Measurements from ENCODE around the gene PPFIBP1. TPM values are rescaled to one million over a fixed set of nuclear protein-coding genes. Genes with fewer than 3 reads are reported as not detected.

Gene PPFIBP1
- polyA plus RNA-seq, 1 of the 3 experiments (the other 2 are of a cell fraction), result 55.0 TPM

- no peaks in the 10 kb centered on the region for H3K27me3 ChIP-seq (ENCODE audit: insufficient read depth)
- H3K9me2 ChIP-seq, result no peaks in the 10 kb centered on the region
- no peaks in the 10 kb centered on the region for H3K4me1 ChIP-seq (ENCODE audit: control insufficient read depth in 1 of 2, insufficient read depth in 2 of 2, low read depth in 1 of 2, low read length in 1 of 2)
- no peaks in the 10 kb centered on the region for H4K20me1 ChIP-seq (ENCODE audit: insufficient read depth)
- TF ChIP-seq NFIC (IDR thresholded peaks at IDR 0.05; ENCODE audit: borderline replicate concordance) (no peak), ELF1 (IDR thresholded peaks at IDR 0.05) (no peak), POLR2AphosphoS5 (IDR thresholded peaks at IDR 0.05; ENCODE audit: low read depth, low read length) (no peak), CHD2 (IDR thresholded peaks at IDR 0.05; ENCODE audit: low read length, partially characterized antibody) (no peak), RXRA (IDR thresholded peaks at IDR 0.05; ENCODE audit: borderline replicate concordance, low read depth) (no peak), GATA2 (CRISPR knock-in tag; IDR thresholded peaks at IDR 0.05) (no peak), TEAD4 (IDR thresholded peaks at IDR 0.05; ENCODE audit: borderline replicate concordance, insufficient read depth) (no peak)
- TF ChIP-seq, protein P1, sequence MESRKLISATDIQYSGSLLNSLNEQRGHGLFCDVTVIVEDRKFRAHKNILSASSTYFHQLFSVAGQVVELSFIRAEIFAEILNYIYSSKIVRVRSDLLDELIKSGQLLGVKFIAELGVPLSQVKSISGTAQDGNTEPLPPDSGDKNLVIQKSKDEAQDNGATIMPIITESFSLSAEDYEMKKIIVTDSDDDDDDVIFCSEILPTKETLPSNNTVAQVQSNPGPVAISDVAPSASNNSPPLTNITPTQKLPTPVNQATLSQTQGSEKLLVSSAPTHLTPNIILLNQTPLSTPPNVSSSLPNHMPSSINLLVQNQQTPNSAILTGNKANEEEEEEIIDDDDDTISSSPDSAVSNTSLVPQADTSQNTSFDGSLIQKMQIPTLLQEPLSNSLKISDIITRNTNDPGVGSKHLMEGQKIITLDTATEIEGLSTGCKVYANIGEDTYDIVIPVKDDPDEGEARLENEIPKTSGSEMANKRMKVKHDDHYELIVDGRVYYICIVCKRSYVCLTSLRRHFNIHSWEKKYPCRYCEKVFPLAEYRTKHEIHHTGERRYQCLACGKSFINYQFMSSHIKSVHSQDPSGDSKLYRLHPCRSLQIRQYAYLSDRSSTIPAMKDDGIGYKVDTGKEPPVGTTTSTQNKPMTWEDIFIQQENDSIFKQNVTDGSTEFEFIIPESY (IDR thresholded peaks at IDR 0.05; ENCODE audit: borderline replicate concordance, low read depth), result no peak
- ChIA-PET CTCF (no interaction called here), POLR2A (no interaction called here)
- WGBS (ENCODE audit: low lambda C conversion rate), result 55% methylated on average over 3 of the region's 3 CpGs
- no peak overlapping the region for H2AFZ ChIP-seq (ENCODE audit: low read depth)
- no peaks in the 10 kb centered on the region; the same call in 1 of the 2 replicates for H3K9me3 ChIP-seq
- H3K27ac ChIP-seq (ENCODE audit: low read depth in 2 of 2, low read length in 1 of 2), result no peak overlapping the region
- no peak overlapping the region for H3K4me3 ChIP-seq (ENCODE audit: low read depth in 2 of 2, low read length in 1 of 2)
- H3K9ac ChIP-seq, result no peak overlapping the region
- H3F3A ChIP-seq (replicated peaks; ENCODE audit: insufficient read depth), result no peaks in the 10 kb centered on the region
- no peaks in the 10 kb centered on the region for H3K36me3 ChIP-seq (replicated peaks in 1 of 2; ENCODE audit: control insufficient read depth in 1 of 2, insufficient read depth in 2 of 2, low read length in 1 of 2)
- no peak for DNase-seq
- no peaks in the 10 kb centered on the region for H3K79me2 ChIP-seq (ENCODE audit: insufficient read depth)
- no peak overlapping the region for H3K4me2 ChIP-seq
Observed at GRCh38 chr12:27497446-27497845, 26.6 kb upstream of the PPFIBP1 start.

GRCh38 chr12:27498149-27498548, 25.9 kb upstream of the PPFIBP1 start:
- Histone ChIP-seq H4K20me1 (ENCODE audit: insufficient read depth) (no peaks in the 10 kb centered on the region), H3K4me2 (no peak overlapping the region), H3K9me3 (no peaks in the 10 kb centered on the region; the same call in 1 of the 2 replicates), H3K9me2 (no peaks in the 10 kb centered on the region), H3F3A (replicated peaks; ENCODE audit: insufficient read depth) (no peaks in the 10 kb centered on the region), H3K27me3 (ENCODE audit: insufficient read depth) (no peaks in the 10 kb centered on the region), H3K79me2 (ENCODE audit: insufficient read depth) (no peaks in the 10 kb centered on the region), H3K27ac (ENCODE audit: low read depth in 2 of 2, low read length in 1 of 2) (no peak overlapping the region), H3K36me3 (replicated peaks in 1 of 2; ENCODE audit: control insufficient read depth in 1 of 2, insufficient read depth in 2 of 2, low read length in 1 of 2) (no peaks in the 10 kb centered on the region), H3K4me3 (ENCODE audit: low read depth in 2 of 2, low read length in 1 of 2) (no peak overlapping the region), H3K4me1 (ENCODE audit: control insufficient read depth in 1 of 2, insufficient read depth in 2 of 2, low read depth in 1 of 2, low read length in 1 of 2) (no peaks in the 10 kb centered on the region), H2AFZ (ENCODE audit: low read depth) (no peak overlapping the region; the same call in 1 of the 2 replicates), H3K9ac (no peak overlapping the region)
- TF ChIP-seq, protein P1 (IDR thresholded peaks at IDR 0.05; ENCODE audit: borderline replicate concordance, low read depth), result no peak
- TF ChIP-seq, protein P2, sequence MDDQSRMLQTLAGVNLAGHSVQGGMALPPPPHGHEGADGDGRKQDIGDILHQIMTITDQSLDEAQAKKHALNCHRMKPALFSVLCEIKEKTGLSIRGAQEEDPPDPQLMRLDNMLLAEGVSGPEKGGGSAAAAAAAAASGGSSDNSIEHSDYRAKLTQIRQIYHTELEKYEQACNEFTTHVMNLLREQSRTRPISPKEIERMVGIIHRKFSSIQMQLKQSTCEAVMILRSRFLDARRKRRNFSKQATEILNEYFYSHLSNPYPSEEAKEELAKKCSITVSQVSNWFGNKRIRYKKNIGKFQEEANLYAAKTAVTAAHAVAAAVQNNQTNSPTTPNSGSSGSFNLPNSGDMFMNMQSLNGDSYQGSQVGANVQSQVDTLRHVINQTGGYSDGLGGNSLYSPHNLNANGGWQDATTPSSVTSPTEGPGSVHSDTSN (IDR thresholded peaks at IDR 0.05), result no peak
- TF ChIP-seq GATA2 (CRISPR knock-in tag; IDR thresholded peaks at IDR 0.05), result no peak
- no peak for TF ChIP-seq EP300 (IDR thresholded peaks at IDR 0.05; ENCODE audit: borderline replicate concordance in 1 of 2, low read depth in 1 of 2, low read length in 1 of 2)
- WGBS (ENCODE audit: low lambda C conversion rate), result 89% methylated on average over 4 of the region's 4 CpGs
- CTCF ChIA-PET, result no interaction called here
- POLR2A ChIA-PET, result no interaction called here
- no peak for DNase-seq

Measured in SK-N-SH (cell line).